Fibroblast of peridontal ligament (primary cell): ENCODE results near the gene MAN2A1.

ENCODE experiments used
- DNase-seq: peaks from one replicate; pipeline ENCODE4 v3.0.0-alpha.2; 2010; ENCODE audit errors: extremely low read depth

Gene MAN2A1

GRCh38 chr5:109681763-109682162, 8.0 kb upstream of the MAN2A1 start:
- DNase-seq: no peak

GRCh38 chr5:109682383-109682782, 7.3 kb upstream of the MAN2A1 start:
- DNase-seq: no peak

- DNase-seq: no peak
Observed at GRCh38 chr5:109685916-109686315, 3.8 kb upstream of the MAN2A1 start.

- peak; percentile 51 for DNase-seq
Observed at GRCh38 chr5:109688630-109688969, 1.1 kb upstream of the MAN2A1 start.

GRCh38 chr5:109688970-109689739, 572 bp upstream of the MAN2A1 start:
- peak; percentile 77 for DNase-seq

- no peak for DNase-seq
Observed at GRCh38 chr5:109690242-109690974, 681 bp downstream of the MAN2A1 start.

GRCh38 chr5:109690975-109691574, 1.3 kb downstream of the MAN2A1 start:
- peak; percentile 86 for DNase-seq

GRCh38 chr5:109691996-109692395, 2.3 kb downstream of the MAN2A1 start:
- DNase-seq: peak; percentile 72

GRCh38 chr5:109692852-109693251, 3.1 kb downstream of the MAN2A1 start:
- no peak for DNase-seq

- DNase-seq: no peak
Observed at GRCh38 chr5:109693535-109694400, 4.0 kb downstream of the MAN2A1 start.

GRCh38 chr5:109694451-109694891, 4.7 kb downstream of the MAN2A1 start:
- no peak for DNase-seq

GRCh38 chr5:109695005-109695926, 5.5 kb downstream of the MAN2A1 start:
- no peak for DNase-seq

GRCh38 chr5:109697339-109697738, 7.6 kb downstream of the MAN2A1 start:
- no peak for DNase-seq

GRCh38 chr5:109700516-109701153, 10.9 kb downstream of the MAN2A1 start:
- DNase-seq: no peak

GRCh38 chr5:109701252-109701651, 11.5 kb downstream of the MAN2A1 start:
- no peak for DNase-seq

GRCh38 chr5:109701792-109702191, 12.1 kb downstream of the MAN2A1 start:
- no peak for DNase-seq

GRCh38 chr5:109703166-109703565, 13.4 kb downstream of the MAN2A1 start:
- no peak for DNase-seq

- DNase-seq: peak; percentile 49
Observed at GRCh38 chr5:109703829-109704228, 14.1 kb downstream of the MAN2A1 start.

- DNase-seq: no peak
Observed at GRCh38 chr5:109704282-109704952, 14.7 kb downstream of the MAN2A1 start.

GRCh38 chr5:109705596-109705995, 15.9 kb downstream of the MAN2A1 start:
- DNase-seq: peak; percentile 73
